ENCODE measurements around the gene EIF3D.

- TF ChIP-seq CTCF (IDR thresholded peaks at IDR 0.05; ENCODE audit: low read length) (peak; percentile 60), EZH2 (IDR thresholded peaks at IDR 0.05; ENCODE audit: borderline replicate concordance, low read length) (no peak)
Measured at GRCh38 chr22:36546092-36546804, 17.3 kb upstream of the EIF3D start.

Measured in OCI-LY1 (cell line).